Measurements from ENCODE around the gene NDUFA11. TPM values are rescaled to one million over a fixed set of nuclear protein-coding genes. Genes with fewer than 3 reads are reported as not detected.
A peak's percentile ranks its signal among the peaks of the same experiment; 100 is the strongest.

Gene NDUFA11
- total and polyA plus RNA-seq, 11 donors = 388 to 945 (median 491) TPM

DNA sequence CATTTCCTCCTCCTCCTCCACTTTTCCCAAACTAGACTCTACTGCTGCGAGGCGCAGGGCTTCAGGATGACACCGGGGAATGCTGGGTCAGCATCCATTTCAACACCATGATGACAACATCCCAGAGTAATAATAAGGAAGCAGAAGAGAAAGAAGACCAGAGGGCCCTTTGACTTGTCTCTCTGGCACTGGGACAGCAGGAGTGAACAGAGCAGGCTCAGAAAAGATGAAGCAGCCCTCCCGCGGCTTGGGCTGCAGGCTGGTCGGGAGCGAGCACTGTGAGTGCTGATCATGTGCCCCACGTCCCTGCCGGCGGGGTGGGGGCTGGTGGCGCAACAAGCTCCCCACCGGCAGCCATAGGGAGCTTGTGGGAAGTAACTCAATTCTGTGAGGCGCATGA lies 43.8 kb upstream of the NDUFA11 start:
- 38 to 66% (median 52%) methylated on average over 7 to 13 of the region's 13 CpGs for WGBS, 4 donors
- Histone ChIP-seq H3K4me3 (peak overlapping the region in 6 of 12 donors; percentile 2 to 38 (median 11)), H3K36me3 (peaks cover 0 to 12% (median 0%) of the 10 kb centered on the region in 9 donors), H3K27me3 (no peaks in the 10 kb centered on the region), H3K9me3 (no peaks in the 10 kb centered on the region), H3K27ac (peak overlapping the region in 11 of 12 donors; percentile 12 to 89 (median 48)), H3K4me1 (peaks cover 22 to 77% (median 65%) of the 10 kb centered on the region in 12 donors)
- peak in 3 of 4 donors; percentile 42 to 56 (median 46) for ATAC-seq
- intact Hi-C loops (cut with DNase I) = no loop called here
- peak; percentile 60 to 82 (median 67) for DNase-seq
- TF ChIP-seq POLR2A (IDR thresholded peaks at IDR 0.05) = no peak
- TF ChIP-seq, protein P1, sequence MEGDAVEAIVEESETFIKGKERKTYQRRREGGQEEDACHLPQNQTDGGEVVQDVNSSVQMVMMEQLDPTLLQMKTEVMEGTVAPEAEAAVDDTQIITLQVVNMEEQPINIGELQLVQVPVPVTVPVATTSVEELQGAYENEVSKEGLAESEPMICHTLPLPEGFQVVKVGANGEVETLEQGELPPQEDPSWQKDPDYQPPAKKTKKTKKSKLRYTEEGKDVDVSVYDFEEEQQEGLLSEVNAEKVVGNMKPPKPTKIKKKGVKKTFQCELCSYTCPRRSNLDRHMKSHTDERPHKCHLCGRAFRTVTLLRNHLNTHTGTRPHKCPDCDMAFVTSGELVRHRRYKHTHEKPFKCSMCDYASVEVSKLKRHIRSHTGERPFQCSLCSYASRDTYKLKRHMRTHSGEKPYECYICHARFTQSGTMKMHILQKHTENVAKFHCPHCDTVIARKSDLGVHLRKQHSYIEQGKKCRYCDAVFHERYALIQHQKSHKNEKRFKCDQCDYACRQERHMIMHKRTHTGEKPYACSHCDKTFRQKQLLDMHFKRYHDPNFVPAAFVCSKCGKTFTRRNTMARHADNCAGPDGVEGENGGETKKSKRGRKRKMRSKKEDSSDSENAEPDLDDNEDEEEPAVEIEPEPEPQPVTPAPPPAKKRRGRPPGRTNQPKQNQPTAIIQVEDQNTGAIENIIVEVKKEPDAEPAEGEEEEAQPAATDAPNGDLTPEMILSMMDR (IDR thresholded peaks at IDR 0.05) = no peak

DNA sequence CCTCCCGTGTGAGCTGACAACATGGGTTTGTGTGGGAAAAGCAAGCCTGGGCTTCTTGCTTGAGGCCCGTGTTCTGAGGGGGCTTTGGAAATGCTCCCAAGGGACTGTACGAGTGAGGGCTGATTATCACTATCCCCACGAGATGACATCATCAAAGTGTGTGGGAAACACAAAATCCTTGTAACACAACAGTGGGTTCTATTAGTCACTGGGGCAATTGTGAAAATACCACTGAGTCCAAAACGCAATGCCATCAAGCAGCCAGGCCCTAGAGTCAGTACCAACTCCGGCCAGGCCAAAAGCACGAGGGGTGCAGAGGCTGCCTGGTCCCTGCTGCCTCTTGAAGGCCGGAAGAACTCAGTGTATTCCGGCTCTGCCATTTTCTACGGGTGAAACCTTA lies 40.0 kb upstream of the NDUFA11 start:
- H3K9me3 ChIP-seq = no peaks in the 10 kb centered on the region
- H3K27ac ChIP-seq = peak overlapping the region in 2 of 12 donors; percentile 5 to 68
- H3K27me3 ChIP-seq = no peaks in the 10 kb centered on the region
- H3K4me3 ChIP-seq = no peak overlapping the region
- peaks cover 0 to 58% (median 32%) of the 10 kb centered on the region in 12 donors for H3K4me1 ChIP-seq
- no peak for TF ChIP-seq POLR2A (IDR thresholded peaks at IDR 0.05)
- TF ChIP-seq, protein P1 (IDR thresholded peaks at IDR 0.05) = no peak
- WGBS, 4 donors = 64 to 80% (median 70%) methylated on average over 9 to 10 of the region's 10 CpGs
- intact Hi-C loops (cut with DNase I) = no loop called here
- ATAC-seq (no peak), DNase-seq (no peak)
- peaks cover 0 to 35% (median 25%) of the 10 kb centered on the region in 9 donors for H3K36me3 ChIP-seq

DNA sequence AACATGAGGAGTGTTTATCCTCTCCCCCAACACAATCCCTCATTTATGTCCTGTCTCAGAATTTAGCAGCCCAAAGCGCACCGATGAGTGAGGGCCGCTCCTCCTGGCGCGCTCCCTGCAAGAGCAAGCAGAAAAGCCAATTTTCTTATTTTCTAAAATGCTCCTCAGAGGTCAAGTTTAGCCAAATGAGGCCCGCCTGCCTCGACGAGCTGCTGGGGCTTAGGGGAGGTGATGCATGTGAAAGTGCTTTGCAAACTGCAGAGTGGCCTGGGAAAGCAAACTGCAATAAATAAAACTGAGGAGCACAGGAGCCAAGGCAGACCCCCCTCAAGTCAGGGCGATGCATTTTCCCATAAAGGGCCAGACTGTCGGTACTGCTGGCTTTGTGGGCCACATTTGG lies 39.5 kb upstream of the NDUFA11 start:
- intact Hi-C loops (cut with DNase I) = no loop called here
- 84 to 90% (median 85%) methylated on average over 10 of the region's 10 CpGs for WGBS, 4 donors
- Histone ChIP-seq H3K4me3 (no peak overlapping the region), H3K27me3 (no peaks in the 10 kb centered on the region), H3K4me1 (peaks cover 0 to 53% (median 26%) of the 10 kb centered on the region in 12 donors), H3K36me3 (peaks cover 0 to 35% (median 28%) of the 10 kb centered on the region in 9 donors), H3K27ac (peak overlapping the region in 2 of 12 donors; percentile 5 to 68), H3K9me3 (no peaks in the 10 kb centered on the region)
- DNase-seq (no peak), ATAC-seq (no peak)
- TF ChIP-seq, protein P1 (IDR thresholded peaks at IDR 0.05) = no peak
- no peak for TF ChIP-seq POLR2A (IDR thresholded peaks at IDR 0.05)

GRCh38 chr19:5941673-5942072 lies 38.1 kb upstream of the NDUFA11 start:
- Histone ChIP-seq H3K27ac (peak overlapping the region in 1 of 12 donors; percentile 68), H3K4me3 (no peak overlapping the region), H3K36me3 (peaks cover 0 to 44% (median 38%) of the 10 kb centered on the region in 9 donors), H3K27me3 (no peaks in the 10 kb centered on the region), H3K9me3 (no peaks in the 10 kb centered on the region), H3K4me1 (peaks cover 0 to 40% (median 12%) of the 10 kb centered on the region in 12 donors)
- intact Hi-C loops (cut with DNase I) = no loop called here
- TF ChIP-seq, protein P1 (IDR thresholded peaks at IDR 0.05) = no peak
- TF ChIP-seq POLR2A (IDR thresholded peaks at IDR 0.05) = no peak
- ATAC-seq (no peak), DNase-seq (no peak)
- WGBS, 4 donors = 82 to 90% (median 86%) methylated on average over 11 of the region's 11 CpGs

Data from heart left ventricle (tissue), 16 donors.